ENCODE measurements around the gene WWOX.

The WWOX gene

GRCh38 chr16:78473031-78473699 lies 373.7 kb downstream of the WWOX start:
- Mint-ChIP-seq H3K27ac (no peak overlapping the region), H3K36me3 (ENCODE audit: low read depth) (no peaks in the 10 kb centered on the region), H3K9me3 (no peaks in the 10 kb centered on the region), H3K4me3 (no peak overlapping the region), H3K4me1 (ENCODE audit: low read depth) (no peaks in the 10 kb centered on the region), H3K27me3 (ENCODE audit: low read depth) (no peaks in the 10 kb centered on the region)

GRCh38 chr16:78474762-78475161 lies 375.3 kb downstream of the WWOX start:
- Mint-ChIP-seq H3K4me1 (ENCODE audit: low read depth) (no peaks in the 10 kb centered on the region), H3K4me3 (no peak overlapping the region), H3K36me3 (ENCODE audit: low read depth) (no peaks in the 10 kb centered on the region), H3K9me3 (no peaks in the 10 kb centered on the region), H3K27ac (no peak overlapping the region), H3K27me3 (ENCODE audit: low read depth) (no peaks in the 10 kb centered on the region)

GRCh38 chr16:78476615-78477014 lies 377.2 kb downstream of the WWOX start:
- Mint-ChIP-seq H3K4me3 (no peak overlapping the region), H3K36me3 (ENCODE audit: low read depth) (no peaks in the 10 kb centered on the region), H3K27me3 (ENCODE audit: low read depth) (no peaks in the 10 kb centered on the region), H3K4me1 (ENCODE audit: low read depth) (no peaks in the 10 kb centered on the region), H3K27ac (no peak overlapping the region), H3K9me3 (no peaks in the 10 kb centered on the region)

- Mint-ChIP-seq H3K36me3 (ENCODE audit: low read depth) (no peaks in the 10 kb centered on the region), H3K4me1 (ENCODE audit: low read depth) (no peaks in the 10 kb centered on the region), H3K9me3 (no peaks in the 10 kb centered on the region), H3K4me3 (no peak overlapping the region), H3K27me3 (ENCODE audit: low read depth) (no peaks in the 10 kb centered on the region), H3K27ac (no peak overlapping the region)
These were observed 378.9 kb downstream of the WWOX start for GRCh38 chr16:78478267-78478861.

DNA sequence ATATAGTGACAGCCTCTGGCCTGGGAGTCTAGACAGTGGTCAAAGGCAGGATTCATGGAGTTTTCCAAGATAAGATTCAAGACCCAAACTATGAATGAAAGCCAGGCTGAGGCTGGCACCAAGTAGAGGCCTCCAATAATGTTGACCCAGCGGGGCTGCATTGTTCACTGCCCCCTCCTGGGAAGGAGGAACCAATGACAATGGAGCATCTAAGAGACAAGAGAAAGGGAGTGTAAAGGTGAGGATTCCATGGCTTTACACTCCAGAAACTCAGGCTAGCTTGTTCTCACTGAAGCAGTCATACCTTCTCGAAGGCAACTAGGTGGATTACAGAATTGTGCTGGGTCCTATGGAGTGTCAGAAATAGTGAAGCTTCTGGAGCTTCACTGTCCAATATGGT lies 380.3 kb downstream of the WWOX start:
- no peak overlapping the region for H3K27ac Mint-ChIP-seq
- no peaks in the 10 kb centered on the region for H3K4me1 Mint-ChIP-seq (ENCODE audit: low read depth)
- H3K36me3 Mint-ChIP-seq (ENCODE audit: low read depth), result no peaks in the 10 kb centered on the region
- no peaks in the 10 kb centered on the region for H3K9me3 Mint-ChIP-seq
- H3K4me3 Mint-ChIP-seq, result no peak overlapping the region
- H3K27me3 Mint-ChIP-seq (ENCODE audit: low read depth), result no peaks in the 10 kb centered on the region

- H3K27ac Mint-ChIP-seq, result no peak overlapping the region
- no peaks in the 10 kb centered on the region for H3K9me3 Mint-ChIP-seq
These were observed 381.1 kb downstream of the WWOX start for GRCh38 chr16:78480588-78480987.

GRCh38 chr16:78483124-78483992 lies 383.9 kb downstream of the WWOX start:
- no peaks in the 10 kb centered on the region for H3K27me3 Mint-ChIP-seq (ENCODE audit: low read depth)
- no peaks in the 10 kb centered on the region for H3K9me3 Mint-ChIP-seq
- no peak overlapping the region for H3K4me3 Mint-ChIP-seq
- H3K27ac Mint-ChIP-seq, result no peak overlapping the region
- no peaks in the 10 kb centered on the region for H3K36me3 Mint-ChIP-seq (ENCODE audit: low read depth)
- no peaks in the 10 kb centered on the region for H3K4me1 Mint-ChIP-seq (ENCODE audit: low read depth)

More at GRCh38 chr16:78480588-78480987, 381.1 kb downstream of the WWOX start:
- Mint-ChIP-seq H3K4me1 (ENCODE audit: low read depth) (no peaks in the 10 kb centered on the region), H3K36me3 (ENCODE audit: low read depth) (no peaks in the 10 kb centered on the region), H3K4me3 (no peak overlapping the region), H3K27me3 (ENCODE audit: low read depth) (no peaks in the 10 kb centered on the region)

DNA sequence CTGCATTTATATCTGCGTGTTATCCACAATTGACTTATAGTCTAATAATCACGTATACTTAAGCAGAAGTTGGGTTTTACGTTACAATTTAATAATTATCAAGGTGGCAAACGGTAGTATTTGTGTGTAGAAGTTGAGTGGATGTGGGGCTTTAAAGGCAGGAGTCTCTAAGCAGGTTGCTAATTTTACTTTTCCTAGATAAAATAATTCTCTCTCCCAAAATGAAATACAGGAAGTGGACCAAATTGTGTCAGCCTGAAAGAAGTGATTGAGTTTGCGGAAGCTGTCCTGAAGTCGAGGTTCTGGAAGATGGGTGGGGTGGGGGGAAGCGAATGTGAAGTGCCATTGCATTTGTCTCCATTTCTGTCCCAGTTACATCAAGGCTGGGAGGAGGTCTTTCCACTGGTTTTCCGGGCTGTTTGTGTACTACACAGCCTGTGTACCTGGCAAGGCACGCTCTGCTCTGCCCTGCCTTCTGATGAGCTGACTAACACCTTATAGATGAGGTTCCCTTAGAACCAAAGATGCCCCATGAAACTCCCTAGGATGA lies 385.1 kb downstream of the WWOX start:
- Mint-ChIP-seq H3K36me3 (ENCODE audit: low read depth) (no peaks in the 10 kb centered on the region), H3K4me1 (ENCODE audit: low read depth) (no peaks in the 10 kb centered on the region), H3K4me3 (no peak overlapping the region), H3K27me3 (ENCODE audit: low read depth) (no peaks in the 10 kb centered on the region), H3K9me3 (no peaks in the 10 kb centered on the region), H3K27ac (no peak overlapping the region)

- Mint-ChIP-seq H3K36me3 (ENCODE audit: low read depth) (no peaks in the 10 kb centered on the region), H3K4me3 (no peak overlapping the region), H3K27ac (no peak overlapping the region), H3K27me3 (ENCODE audit: low read depth) (no peaks in the 10 kb centered on the region), H3K4me1 (ENCODE audit: low read depth) (no peaks in the 10 kb centered on the region), H3K9me3 (no peaks in the 10 kb centered on the region)
These were observed 385.9 kb downstream of the WWOX start for GRCh38 chr16:78485188-78485916.

DNA sequence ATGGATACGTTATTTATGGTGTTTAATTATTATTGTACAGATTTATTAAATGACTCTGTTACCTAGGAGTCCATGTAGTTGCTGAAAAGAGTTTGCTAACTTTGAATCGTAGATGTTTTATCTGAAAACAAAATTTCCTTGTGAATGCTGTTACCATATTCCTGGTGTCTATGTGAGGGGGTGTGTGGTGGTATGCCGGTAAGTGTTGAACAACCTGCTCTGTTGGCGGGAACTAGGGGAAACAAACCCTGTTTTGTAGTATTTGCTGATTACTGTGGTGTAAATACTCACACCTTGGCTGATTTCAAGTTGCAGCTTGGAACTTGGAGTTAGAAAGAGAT lies 386.4 kb downstream of the WWOX start:
- Mint-ChIP-seq H3K36me3 (ENCODE audit: low read depth) (no peaks in the 10 kb centered on the region), H3K4me1 (ENCODE audit: low read depth) (no peaks in the 10 kb centered on the region), H3K9me3 (no peaks in the 10 kb centered on the region), H3K4me3 (no peak overlapping the region), H3K27ac (no peak overlapping the region), H3K27me3 (ENCODE audit: low read depth) (no peaks in the 10 kb centered on the region)

DNA sequence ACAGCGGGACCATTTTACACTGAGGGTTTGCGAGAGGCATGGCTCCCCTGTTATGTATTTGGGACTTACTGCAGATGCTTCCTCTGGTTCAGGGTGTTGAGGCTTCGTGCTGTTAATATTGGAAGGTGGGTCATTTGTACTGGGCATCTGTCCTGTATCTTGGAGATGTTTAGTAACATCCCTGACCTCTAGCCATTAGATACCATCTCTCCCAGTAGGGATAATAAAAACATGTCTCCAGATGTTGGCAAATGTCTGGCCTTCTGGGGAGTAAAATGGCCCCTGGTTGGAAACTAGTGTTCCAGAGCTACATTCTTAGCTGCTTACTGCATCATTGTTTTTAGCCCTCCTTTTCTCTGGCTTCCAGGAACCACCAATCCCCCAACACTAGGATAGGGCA lies 388.0 kb downstream of the WWOX start:
- Mint-ChIP-seq H3K27ac (no peak overlapping the region), H3K36me3 (ENCODE audit: low read depth) (no peaks in the 10 kb centered on the region), H3K4me3 (no peak overlapping the region), H3K27me3 (ENCODE audit: low read depth) (no peaks in the 10 kb centered on the region), H3K4me1 (ENCODE audit: low read depth) (no peaks in the 10 kb centered on the region), H3K9me3 (no peaks in the 10 kb centered on the region)

DNA sequence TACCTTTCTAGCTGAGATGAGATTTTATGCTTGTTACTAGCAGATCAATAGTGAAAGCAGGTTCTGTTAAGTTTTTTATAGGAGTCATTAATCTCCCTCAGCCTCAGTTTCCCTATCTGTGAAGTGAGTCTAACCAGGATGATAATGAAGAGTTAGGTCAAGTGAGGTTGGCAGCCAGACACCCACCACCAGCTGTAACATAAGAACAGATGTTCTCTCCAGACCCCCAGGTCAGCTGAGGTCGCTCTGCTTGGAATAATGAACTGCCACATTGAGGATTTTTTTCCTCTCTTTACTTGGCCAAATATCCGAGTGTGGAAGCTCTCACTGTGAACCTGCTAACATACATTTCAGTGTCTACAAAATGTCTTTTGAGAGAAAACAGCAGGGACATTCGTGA lies 389.6 kb downstream of the WWOX start:
- no peaks in the 10 kb centered on the region for H3K36me3 Mint-ChIP-seq (ENCODE audit: low read depth)
- H3K4me1 Mint-ChIP-seq (ENCODE audit: low read depth), result no peaks in the 10 kb centered on the region
- no peak overlapping the region for H3K4me3 Mint-ChIP-seq
- no peak overlapping the region for H3K27ac Mint-ChIP-seq
- H3K27me3 Mint-ChIP-seq (ENCODE audit: low read depth), result no peaks in the 10 kb centered on the region
- H3K9me3 Mint-ChIP-seq, result no peaks in the 10 kb centered on the region

DNA sequence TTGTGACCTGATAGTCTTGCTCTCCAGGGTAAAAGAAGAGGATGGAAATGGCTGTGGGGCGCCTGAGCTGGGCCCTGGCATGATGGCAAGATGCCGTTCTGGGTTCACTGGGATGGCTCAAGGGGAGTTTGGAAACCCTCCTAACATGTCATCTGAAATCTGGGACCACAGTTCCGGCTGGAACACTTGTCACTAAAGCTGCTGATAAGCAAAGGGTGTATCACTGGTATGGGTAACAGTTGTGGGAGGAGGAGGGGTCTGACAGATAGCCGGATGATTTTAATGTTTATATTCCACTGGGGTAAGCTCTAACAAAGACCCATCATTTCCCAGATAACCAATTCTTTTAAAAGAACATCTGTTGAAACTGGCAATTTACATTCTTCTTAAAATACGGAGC lies 390.2 kb downstream of the WWOX start:
- no peak overlapping the region for H3K4me3 Mint-ChIP-seq
- H3K27me3 Mint-ChIP-seq (ENCODE audit: low read depth), result no peaks in the 10 kb centered on the region
- H3K27ac Mint-ChIP-seq, result no peak overlapping the region
- H3K36me3 Mint-ChIP-seq (ENCODE audit: low read depth), result no peaks in the 10 kb centered on the region
- H3K9me3 Mint-ChIP-seq, result no peaks in the 10 kb centered on the region
- no peaks in the 10 kb centered on the region for H3K4me1 Mint-ChIP-seq (ENCODE audit: low read depth)

DNA sequence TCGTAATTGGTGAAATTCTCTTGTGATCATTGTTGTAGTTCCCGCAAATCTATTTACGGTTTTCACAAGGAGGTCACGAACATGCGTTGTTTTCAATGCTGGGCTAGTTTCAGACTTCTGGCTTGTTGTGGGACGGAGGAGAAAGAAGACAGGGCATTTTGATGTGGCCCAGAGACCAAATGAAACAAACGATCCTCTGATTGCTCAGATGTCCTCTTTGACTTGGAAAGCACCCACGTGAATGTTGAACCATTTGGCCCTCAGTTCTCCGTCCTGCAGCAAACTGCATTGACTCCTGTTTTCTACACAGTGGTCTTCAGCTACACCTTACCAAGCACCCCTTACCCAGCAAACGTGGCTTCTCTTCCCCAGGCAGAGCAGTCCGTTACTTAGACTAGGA lies 391.0 kb downstream of the WWOX start:
- no peaks in the 10 kb centered on the region for H3K27me3 Mint-ChIP-seq (ENCODE audit: low read depth)
- H3K27ac Mint-ChIP-seq, result no peak overlapping the region
- no peaks in the 10 kb centered on the region for H3K36me3 Mint-ChIP-seq (ENCODE audit: low read depth)
- no peaks in the 10 kb centered on the region for H3K9me3 Mint-ChIP-seq
- H3K4me3 Mint-ChIP-seq, result no peak overlapping the region
- no peaks in the 10 kb centered on the region for H3K4me1 Mint-ChIP-seq (ENCODE audit: low read depth)
